HG03521 (cell line): Measurements from ENCODE around the gene IFI30.
"Not testable (repeated sequence)": the region's sequence is repeated elsewhere in the genome, so short reads cannot be mapped to it uniquely, and the experiment has no call there.

Source experiments
- ATAC-seq: cut with Tn5 transposase; IDR thresholded peaks from one replicate; pipeline ENCODE4 v1.9.1; 2021; ENCODE audit warnings: mild to moderate bottlenecking, moderate library complexity; ENCODE audit not compliant: unreplicated experiment

IFI30 gene

DNA sequence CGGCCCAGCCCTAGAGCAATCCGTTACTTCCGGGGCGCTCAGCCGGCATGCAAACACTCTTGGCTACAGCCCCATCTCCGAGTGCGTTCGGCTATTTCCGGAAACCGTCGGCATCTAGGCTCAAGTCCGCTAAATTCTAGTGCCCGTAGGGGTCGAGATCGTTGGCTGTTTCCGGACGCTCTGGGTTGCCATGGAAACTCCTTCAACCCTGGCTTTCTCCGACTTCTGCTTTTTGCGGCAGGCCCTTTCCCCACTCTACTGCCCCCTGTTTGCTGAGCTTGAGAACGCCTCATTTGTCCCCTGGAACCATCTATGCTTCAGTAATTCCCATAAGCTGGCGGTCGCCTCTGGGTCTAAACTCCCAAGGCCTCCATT lies 21.2 kb upstream of the IFI30 start:
- peak; percentile 66 for ATAC-seq

DNA sequence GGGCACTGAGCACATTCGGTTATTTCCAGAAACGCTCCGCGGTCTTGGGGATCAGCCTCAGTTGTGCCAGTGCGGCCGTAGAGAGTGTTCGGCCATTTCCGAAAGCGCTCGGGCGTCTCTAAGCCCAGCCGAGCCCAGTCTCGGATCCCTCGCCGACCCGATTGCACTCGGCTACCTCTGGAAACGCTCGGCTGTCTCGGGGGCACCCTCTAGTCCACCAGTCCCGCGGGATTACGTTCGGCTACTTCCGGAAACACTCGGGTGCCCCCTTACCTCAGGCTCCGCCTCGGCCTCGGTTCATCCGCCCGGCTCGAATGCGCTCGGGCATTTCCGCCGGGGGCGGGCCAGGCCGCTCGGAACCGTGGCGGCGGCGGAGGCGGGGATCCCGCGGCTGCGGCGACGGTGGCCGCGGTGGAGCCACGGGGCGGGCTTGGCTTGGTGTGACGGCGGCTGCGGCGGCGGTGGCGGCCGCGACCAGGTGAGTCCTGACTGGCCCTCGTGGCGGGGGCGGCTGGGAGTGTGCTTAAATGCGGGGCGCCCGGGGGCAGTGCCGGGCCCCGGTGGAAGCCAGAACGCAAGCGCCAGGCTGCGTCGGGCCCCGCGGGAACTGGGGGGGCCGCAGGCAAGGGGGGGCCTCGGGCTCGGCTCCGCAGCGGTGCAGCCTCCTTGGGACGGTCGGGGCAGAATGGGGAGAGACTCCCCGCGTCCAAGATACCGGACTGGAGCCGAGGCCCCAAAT lies 20.6 kb upstream of the IFI30 start, which contains the start of gene PIK3R2:
Gene PIK3R2 (plus strand): TSS at position 347 of the 739 bp plus-strand sequence. CDS start 2,717 bp downstream, outside the sequence.
- peak; percentile 62 for ATAC-seq

GRCh38 chr19:18153556-18154134 lies 20.0 kb upstream of the IFI30 start:
- no peak for ATAC-seq

- ATAC-seq = no peak
Observed at GRCh38 chr19:18155095-18156087, 18.2 kb upstream of the IFI30 start.

DNA sequence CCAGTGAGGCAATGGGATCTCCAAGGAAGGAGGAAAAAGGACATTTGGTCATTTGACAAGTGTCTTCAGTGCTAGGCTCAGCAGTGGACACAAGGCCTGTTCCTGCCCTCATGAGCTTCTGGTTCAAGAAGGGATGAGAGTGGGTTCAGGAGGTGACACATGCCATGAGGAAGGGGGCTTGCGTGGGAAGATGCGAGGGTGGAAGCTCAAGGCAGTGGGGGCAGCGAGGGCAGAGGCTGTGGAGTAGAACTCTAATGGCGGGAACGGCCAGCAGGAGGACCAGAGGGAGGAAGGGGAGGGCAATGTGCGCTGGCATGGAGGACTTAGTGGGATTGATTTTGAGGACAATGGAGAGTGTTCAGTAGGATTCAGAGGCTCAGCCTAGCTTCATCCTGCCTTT lies 17.3 kb upstream of the IFI30 start:
- no peak for ATAC-seq

DNA sequence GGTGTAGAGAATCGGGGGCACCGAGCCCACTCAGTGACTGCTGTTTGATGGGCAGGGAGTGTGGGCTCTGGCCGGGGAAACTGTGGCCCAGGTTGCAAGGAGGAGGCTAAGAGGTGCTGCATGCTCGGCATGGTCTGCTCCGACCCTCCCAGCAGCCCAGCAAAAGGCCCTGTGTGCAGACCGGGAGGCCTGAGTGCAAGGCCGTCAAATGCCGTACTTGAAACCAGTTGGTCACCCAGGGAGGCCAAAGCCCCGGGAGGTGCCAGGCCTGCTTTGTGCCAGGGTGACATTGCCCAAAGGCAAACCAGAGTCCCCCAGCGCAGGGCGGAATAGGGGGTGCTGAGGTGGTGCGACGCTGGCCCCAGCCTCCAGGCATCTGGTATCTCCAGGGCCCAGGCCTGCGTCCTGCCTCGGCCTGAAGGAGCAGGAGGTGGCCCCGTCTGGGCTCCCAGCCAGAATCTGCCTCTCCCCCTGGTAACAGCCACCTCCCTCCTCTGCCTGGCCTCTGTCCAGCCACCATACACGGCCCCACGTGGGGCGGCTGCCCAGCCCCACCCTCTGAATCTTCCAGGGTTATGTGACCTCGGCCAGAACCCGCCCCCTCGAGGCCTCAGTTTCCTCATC lies 16.7 kb upstream of the IFI30 start:
- no peak for ATAC-seq

GRCh38 chr19:18157465-18158063 lies 16.0 kb upstream of the IFI30 start:
- ATAC-seq = no peak

GRCh38 chr19:18158467-18158866 lies 15.1 kb upstream of the IFI30 start:
- ATAC-seq = no peak

DNA sequence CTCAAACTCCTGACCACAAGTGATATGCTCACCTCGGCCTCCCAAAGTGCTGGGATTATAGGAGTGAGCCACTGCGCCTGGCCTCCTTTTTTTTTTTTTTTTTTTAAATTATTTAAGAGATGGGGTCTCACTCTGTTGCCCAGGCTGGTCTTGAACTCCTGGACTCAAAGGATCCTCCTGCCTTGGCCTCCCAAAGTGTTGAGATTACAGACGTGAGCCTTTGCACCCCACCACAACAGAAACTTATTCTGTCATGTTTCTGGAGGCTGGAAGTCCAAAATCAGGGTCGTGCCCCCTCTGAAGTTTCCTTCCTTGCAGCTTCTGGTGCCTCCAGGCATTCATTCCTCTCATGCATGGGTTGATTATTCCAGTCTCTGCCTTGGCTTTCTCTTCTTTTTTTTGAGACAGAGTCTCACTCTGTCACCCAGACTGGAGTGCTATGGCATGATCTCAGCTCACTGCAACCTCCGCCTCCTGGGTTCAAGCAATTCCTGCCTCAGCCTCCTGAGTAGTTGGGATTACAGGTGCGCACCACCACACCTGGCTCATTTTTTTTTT lies 14.5 kb upstream of the IFI30 start:
- not testable (repeated sequence) for ATAC-seq

DNA sequence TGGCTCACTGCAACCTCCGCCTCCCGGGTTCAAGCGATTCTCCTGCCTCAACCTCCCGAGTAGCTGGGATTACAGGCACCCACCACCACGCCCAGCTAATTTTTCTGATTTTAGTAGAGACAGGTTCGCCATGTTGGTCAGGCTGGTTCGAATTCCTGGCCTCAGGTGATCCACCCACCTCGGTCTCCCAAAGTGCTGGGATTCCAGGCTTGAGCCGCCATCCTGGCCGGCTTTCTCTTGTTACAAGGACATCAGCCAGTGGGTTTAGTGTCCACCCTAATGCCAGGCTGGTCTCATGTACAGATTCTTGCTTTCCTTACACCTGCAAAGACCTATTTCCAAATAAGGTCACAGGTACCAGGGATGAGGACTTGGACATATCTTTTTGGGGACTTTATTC lies 13.8 kb upstream of the IFI30 start:
- no peak for ATAC-seq

- ATAC-seq = no peak
Observed at GRCh38 chr19:18160493-18160970, 13.1 kb upstream of the IFI30 start.

GRCh38 chr19:18160971-18161635 lies 12.5 kb upstream of the IFI30 start:
- peak; percentile 74 for ATAC-seq

- no peak for ATAC-seq
Observed at GRCh38 chr19:18161636-18162002, 12.0 kb upstream of the IFI30 start.

- no peak for ATAC-seq
Observed at GRCh38 chr19:18164072-18164471, 9.5 kb upstream of the IFI30 start.

DNA sequence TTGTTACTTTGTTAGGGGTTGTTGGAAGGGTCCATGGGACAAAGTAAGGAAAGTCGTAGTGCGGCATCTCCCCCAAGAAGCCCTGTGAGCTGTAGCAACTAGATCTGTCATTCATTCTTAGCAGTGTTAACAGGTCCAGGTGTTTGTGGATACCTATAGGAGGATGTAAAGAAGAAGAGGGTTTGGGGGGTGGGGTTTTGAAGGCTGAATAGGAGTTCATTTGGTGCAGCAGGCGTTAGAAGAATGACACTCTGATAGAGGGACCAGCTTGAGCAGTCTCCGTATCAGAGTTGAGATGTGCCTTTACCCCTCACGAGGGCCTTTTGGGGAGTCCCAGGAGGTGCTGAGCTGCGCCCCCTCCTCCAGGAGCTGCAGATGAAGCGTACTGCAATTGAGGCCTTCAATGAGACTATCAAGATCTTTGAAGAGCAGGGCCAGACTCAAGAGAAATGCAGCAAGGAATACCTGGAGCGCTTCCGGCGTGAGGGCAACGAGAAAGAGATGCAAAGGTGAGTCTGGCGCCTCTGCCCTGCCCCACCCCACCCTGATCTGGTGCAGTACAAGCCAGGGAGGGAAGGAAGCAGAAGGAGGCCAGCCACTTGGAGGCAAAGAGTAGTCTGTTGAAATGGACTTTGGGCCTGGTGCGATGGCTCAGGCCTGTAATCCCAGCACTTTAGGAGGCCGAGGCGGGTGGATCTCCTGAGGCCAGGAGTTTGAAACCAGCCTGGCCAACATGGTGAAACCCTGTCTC lies 7.6 kb upstream of the IFI30 start:
- ATAC-seq = no peak

GRCh38 chr19:18167011-18167410 lies 6.6 kb upstream of the IFI30 start:
- no peak for ATAC-seq

GRCh38 chr19:18167975-18168645 lies 5.5 kb upstream of the IFI30 start:
- ATAC-seq = no peak

DNA sequence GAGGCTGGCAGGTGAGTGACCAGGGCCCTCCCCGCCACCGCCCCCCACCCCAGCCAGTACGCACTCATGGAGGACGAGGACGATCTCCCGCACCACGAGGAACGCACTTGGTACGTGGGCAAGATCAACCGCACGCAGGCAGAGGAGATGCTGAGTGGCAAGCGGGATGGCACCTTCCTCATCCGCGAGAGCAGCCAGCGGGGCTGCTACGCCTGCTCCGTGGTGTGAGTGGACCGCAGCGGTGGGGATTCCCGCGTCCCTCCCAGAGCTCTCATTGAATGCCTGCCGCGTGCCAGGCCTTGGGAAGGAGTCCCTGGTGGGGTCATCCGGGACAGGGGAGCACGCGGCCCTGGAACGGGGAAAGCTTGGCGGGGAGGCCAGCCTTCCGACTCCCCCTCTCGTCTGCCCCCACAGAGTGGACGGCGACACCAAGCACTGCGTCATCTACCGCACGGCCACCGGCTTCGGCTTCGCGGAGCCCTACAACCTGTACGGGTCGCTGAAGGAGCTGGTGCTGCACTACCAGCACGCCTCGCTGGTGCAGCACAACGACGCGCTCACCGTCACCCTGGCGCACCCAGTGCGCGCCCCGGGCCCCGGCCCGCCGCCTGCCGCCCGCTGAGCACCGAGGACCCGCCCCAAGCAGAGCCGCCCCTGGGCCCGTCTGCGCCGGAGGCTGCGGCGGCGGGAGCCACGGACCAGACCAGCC lies 4.8 kb upstream of the IFI30 start:
- ATAC-seq = no peak
